Naive B cell (primary cell): Measurements from ENCODE around the gene VAT1. TPM values are rescaled to one million over a fixed set of nuclear protein-coding genes. Genes with fewer than 3 reads are reported as not detected.

ENCODE experiments used
- ATAC-seq, 2 donors: fragments of 150-1000 bp; cut with Tn5 transposase; 2 replicates each; pipeline ENCODE4 v1.10.0; 2021; ENCODE audit warnings: low read depth in 2 of 2, mild to moderate bottlenecking in 2 of 2, moderate library complexity in 2 of 2
- DNase-seq: peaks from one replicate; pipeline ENCODE4 v3.0.0; 2022
- H3K27ac Mint-ChIP-seq, 6 donors: one replicate each; pipeline ENCODE4 v1.8.0; 2020 to 2022; ENCODE audit warnings: mild to moderate bottlenecking in 6 of 6, mixed read lengths in 6 of 6, moderate library complexity in 5 of 6, inconsistent platforms in 2 of 6
- H3K27me3 Mint-ChIP-seq, 3 donors: one replicate each; pipeline ENCODE4 v1.8.0; 2021 to 2022; ENCODE audit warnings: mixed read lengths in 3 of 3, mild to moderate bottlenecking in 1 of 3
- H3K36me3 Mint-ChIP-seq, 2 donors: one replicate each; pipeline ENCODE4 v1.8.0; 2020 to 2022; ENCODE audit warnings: mixed read lengths in 2 of 2, inconsistent platforms in 1 of 2, mild to moderate bottlenecking in 1 of 2
- H3K4me1 Mint-ChIP-seq, 3 donors: one replicate each; pipeline ENCODE4 v1.8.0; 2020 to 2022; ENCODE audit warnings: mixed read lengths in 3 of 3, inconsistent platforms in 1 of 3, mild to moderate bottlenecking in 1 of 3, moderate library complexity in 1 of 3
- H3K4me3 Mint-ChIP-seq, 8 donors: one replicate each; pipeline ENCODE4 v1.8.0; 2020 to 2022; ENCODE audit warnings: mild to moderate bottlenecking in 8 of 8, mixed read lengths in 8 of 8, moderate library complexity in 8 of 8, inconsistent platforms in 2 of 8
- H3K9me3 Mint-ChIP-seq, 7 donors: one replicate each; pipeline ENCODE4 v1.8.0; 2020 to 2022; ENCODE audit warnings: mixed read lengths in 7 of 7, mild to moderate bottlenecking in 5 of 7, inconsistent platforms in 2 of 7, moderate library complexity in 1 of 7
- polyA plus RNA-seq, 6 donors: library from polyadenylated mRNA; unstranded; fragments of 300-500 nt; fragmentation: Illumina TruSeq; gene quantifications; one replicate each; pipeline ENCODE4 v1.2.3, GENCODE V29; 2021; ENCODE audit warnings: low read depth in 6 of 6

VAT1 gene
- polyA plus RNA-seq, 6 donors from 2014 or later = 63.2 to 76.5 (median 74.6) TPM

- DNase-seq (no peak), ATAC-seq (no peak)
- peak overlapping the region in 2 of 6 donors; percentile 34 to 71 for H3K27ac Mint-ChIP-seq
- no peaks in the 10 kb centered on the region for H3K27me3 Mint-ChIP-seq
- no peaks in the 10 kb centered on the region for H3K36me3 Mint-ChIP-seq
- no peak overlapping the region for H3K4me3 Mint-ChIP-seq
- no peaks in the 10 kb centered on the region for H3K4me1 Mint-ChIP-seq
- no peaks in the 10 kb centered on the region for H3K9me3 Mint-ChIP-seq
Measured at GRCh38 chr17:43039646-43040045, 17.5 kb upstream of the VAT1 start.

- Mint-ChIP-seq H3K27ac (no peak overlapping the region), H3K36me3 (no peaks in the 10 kb centered on the region), H3K9me3 (no peaks in the 10 kb centered on the region), H3K4me1 (no peaks in the 10 kb centered on the region), H3K4me3 (no peak overlapping the region), H3K27me3 (no peaks in the 10 kb centered on the region)
- no peak for DNase-seq
- ATAC-seq = no peak
Measured at GRCh38 chr17:43034894-43035293, 12.7 kb upstream of the VAT1 start.

- DNase-seq = no peak
- Mint-ChIP-seq H3K27ac (no peak overlapping the region), H3K36me3 (no peaks in the 10 kb centered on the region), H3K4me1 (no peaks in the 10 kb centered on the region), H3K27me3 (no peaks in the 10 kb centered on the region), H3K4me3 (no peak overlapping the region), H3K9me3 (no peaks in the 10 kb centered on the region)
- no peak for ATAC-seq
Measured at GRCh38 chr17:43033948-43034881, 12.0 kb upstream of the VAT1 start.

- Mint-ChIP-seq H3K4me1 (peaks cover 0 to 4% (median 0%) of the 10 kb centered on the region in 3 donors), H3K4me3 (no peak overlapping the region), H3K27ac (no peak overlapping the region), H3K9me3 (no peaks in the 10 kb centered on the region), H3K36me3 (no peaks in the 10 kb centered on the region), H3K27me3 (no peaks in the 10 kb centered on the region)
- DNase-seq (no peak), ATAC-seq (no peak)
Measured at GRCh38 chr17:43031666-43032065, 9.5 kb upstream of the VAT1 start.

- Mint-ChIP-seq H3K4me3 (no peak overlapping the region), H3K27ac (peak overlapping the region in 2 of 6 donors; percentile 63)
- no peak for ATAC-seq
Measured at GRCh38 chr17:43030137-43030767, 8.1 kb upstream of the VAT1 start.

GRCh38 chr17:43028221-43028861 lies 6.2 kb upstream of the VAT1 start:
- Mint-ChIP-seq H3K4me3 (peak overlapping the region in 1 of 8 donors; percentile 32), H3K9me3 (no peaks in the 10 kb centered on the region), H3K27me3 (no peaks in the 10 kb centered on the region), H3K27ac (peak overlapping the region in 2 of 6 donors; percentile 58 to 77), H3K4me1 (peaks cover 15 to 16% (median 16%) of the 10 kb centered on the region in 3 donors), H3K36me3 (no peaks in the 10 kb centered on the region)
- ATAC-seq (no peak), DNase-seq (no peak)

More at GRCh38 chr17:43030137-43030767, 8.1 kb upstream of the VAT1 start:
- no peaks in the 10 kb centered on the region for H3K9me3 Mint-ChIP-seq
- DNase-seq = no peak
- no peaks in the 10 kb centered on the region for H3K27me3 Mint-ChIP-seq
- no peaks in the 10 kb centered on the region for H3K36me3 Mint-ChIP-seq
- H3K4me1 Mint-ChIP-seq = peaks cover 4 to 8% (median 7%) of the 10 kb centered on the region in 3 donors

GRCh38 chr17:43027091-43028032 lies 5.2 kb upstream of the VAT1 start:
- DNase-seq = no peak
- Mint-ChIP-seq H3K27ac (peak overlapping the region in 3 of 6 donors; percentile 58 to 88 (median 85)), H3K9me3 (no peaks in the 10 kb centered on the region)

GRCh38 chr17:43026595-43026994 lies 4.4 kb upstream of the VAT1 start:
- Mint-ChIP-seq H3K27ac (peak overlapping the region in 4 of 6 donors; percentile 27 to 85 (median 70)), H3K4me3 (peak overlapping the region in 7 of 8 donors; percentile 16 to 75 (median 53)), H3K36me3 (no peaks in the 10 kb centered on the region), H3K4me1 (peaks cover 15 to 19% (median 16%) of the 10 kb centered on the region in 3 donors), H3K9me3 (no peaks in the 10 kb centered on the region), H3K27me3 (no peaks in the 10 kb centered on the region)
- DNase-seq = no peak
- no peak for ATAC-seq

More at GRCh38 chr17:43027091-43028032, 5.2 kb upstream of the VAT1 start:
- ATAC-seq = no peak
- no peaks in the 10 kb centered on the region for H3K36me3 Mint-ChIP-seq
- H3K27me3 Mint-ChIP-seq = no peaks in the 10 kb centered on the region
- H3K4me3 Mint-ChIP-seq = peak overlapping the region in 2 of 8 donors; percentile 22 to 75
- H3K4me1 Mint-ChIP-seq = peaks cover 15 to 16% (median 16%) of the 10 kb centered on the region in 3 donors

GRCh38 chr17:43025766-43026537 lies 3.8 kb upstream of the VAT1 start:
- ATAC-seq = no peak
- Mint-ChIP-seq H3K4me1 (peaks cover 19 to 24% (median 20%) of the 10 kb centered on the region in 3 donors), H3K9me3 (no peaks in the 10 kb centered on the region), H3K36me3 (no peaks in the 10 kb centered on the region), H3K4me3 (peak overlapping the region; percentile 52 to 85 (median 80)), H3K27ac (peak overlapping the region in 5 of 6 donors; percentile 27 to 95 (median 73)), H3K27me3 (no peaks in the 10 kb centered on the region)
- no peak for DNase-seq

- Mint-ChIP-seq H3K27ac (peak overlapping the region in 5 of 6 donors; percentile 57 to 95 (median 87)), H3K9me3 (no peaks in the 10 kb centered on the region), H3K36me3 (no peaks in the 10 kb centered on the region), H3K27me3 (no peaks in the 10 kb centered on the region), H3K4me1 (peaks cover 22 to 26% (median 22%) of the 10 kb centered on the region in 3 donors), H3K4me3 (peak overlapping the region; percentile 75 to 91 (median 82))
- ATAC-seq (no peak), DNase-seq (no peak)
Measured at GRCh38 chr17:43025290-43025657, 3.1 kb upstream of the VAT1 start.

GRCh38 chr17:43024407-43025289 lies 2.5 kb upstream of the VAT1 start, which contains the start of gene RND2:
RND2 (plus strand) TSS chr17:43025231; CDS start chr17:43025348, 117 bp downstream.
- Mint-ChIP-seq H3K27me3 (no peaks in the 10 kb centered on the region), H3K9me3 (no peaks in the 10 kb centered on the region), H3K4me3 (peak within 1 kb of the TSS; percentile 82 to 96 (median 90)), H3K36me3 (no peaks in the 10 kb centered on the region), H3K4me1 (peaks cover 25 to 31% (median 28%) of the 10 kb centered on the region in 3 donors), H3K27ac (peak within 1 kb of the TSS; percentile 93 to 97 (median 96))
- DNase-seq = peak; percentile 85
- peak; percentile 73 to 74 for ATAC-seq
